HCT116 (cell line): ENCODE measurements around the gene FBXL7. TPM values are rescaled to one million over a fixed set of nuclear protein-coding genes. Genes with fewer than 3 reads are reported as not detected.

Experiments
- ATAC-seq: fragments of 200-7000 bp; cut with Tn5 transposase; 2 replicates; pipeline ENCODE4 v1.9.1; 2020; ENCODE audit warnings: mild to moderate bottlenecking, moderate library complexity
- BruUV-seq: library from RNA; stranded (reverse); fragments of 400-500 nt; replicated peaks from 2 replicates; lab custom pipeline; 2021; lab: Mats Ljungman, UMichigan
- CTCF ChIA-PET: fragments of 300-600 bp; sonication (Branson Sonifier 250); formaldehyde crosslinking; loops from one replicate; lab custom pipeline; 2021; ENCODE audit warnings: antibody characterized with exemption; lab: Charles Lee
- POLR2A ChIA-PET: fragments of 300-600, 350-600 bp; sonication (Branson Sonifier 250); formaldehyde crosslinking; loops from one replicate; lab custom pipeline; 2021; ENCODE audit warnings: antibody characterized with exemption; lab: Charles Lee
- RAD21 ChIA-PET, 2 experiments: fragments of 300-600 bp; sonication (Branson Sonifier 250); formaldehyde crosslinking; loops; one replicate each; lab custom pipeline; 2023; ENCODE audit warnings: low total read pairs in 2 of 2; ENCODE audit not compliant: uncharacterized antibody in 2 of 2, unreplicated experiment in 2 of 2, low non-redundant PET in 1 of 2; lab: Charles Lee
- DNase-seq: peaks from one replicate; pipeline ENCODE4 v3.0.0-alpha.2; 2010; ENCODE audit warnings: low read depth, low spot score
- H2AFZ ChIP-seq: fragments of 200-600 bp; shearing (Covaris generic), sonication (generic); 2 replicates; pipeline ENCODE4 v1.6.1; 2017; ENCODE audit warnings: low read depth, mixed run types, mixed read lengths, antibody characterized with exemption, low read length; ENCODE audit not compliant: poor library complexity, severe bottlenecking
- H3K27ac ChIP-seq: 2 replicates; pipeline ENCODE4 v1.5.1; 2012; ENCODE audit warnings: low read depth, low read length
- H3K27me3 ChIP-seq: fragments of 200-600 bp; sonication (generic); 2 replicates; pipeline ENCODE4 v1.6.1; 2016; ENCODE audit warnings: mixed run types, low read length, mixed read lengths; ENCODE audit not compliant: insufficient read depth
- H3K36me3 ChIP-seq, 2 experiments: fragments of 200-500 bp in 1 of 2; fragments of 200-600 bp in 1 of 2; sonication (Bioruptor generic) in 1 of 2; sonication (generic) in 1 of 2; 2 replicates each; pipeline versions ENCODE4 v1.5.1 to v1.6.1; 2014 to 2016; ENCODE audit warnings: low read length in 2 of 2, inconsistent platforms in 1 of 2, mixed read lengths in 1 of 2, mixed run types in 1 of 2; ENCODE audit not compliant: insufficient read depth in 2 of 2, control insufficient read depth in 1 of 2
- H3K4me1 ChIP-seq, 2 experiments: fragments of 200-600 bp in 1 of 2; sonication (generic) in 1 of 2; 2 replicates each; pipeline versions ENCODE4 v1.5.1 to v1.6.1; 2012 to 2017; ENCODE audit warnings: low read length in 2 of 2, inconsistent platforms in 1 of 2, mild to moderate bottlenecking in 1 of 2, mixed read lengths in 1 of 2, mixed run types in 1 of 2, moderate library complexity in 1 of 2; ENCODE audit not compliant: insufficient read depth in 2 of 2, control insufficient read depth in 1 of 2
- H3K4me2 ChIP-seq: fragments of 200-600 bp; sonication (generic); 2 replicates; pipeline ENCODE4 v1.6.1; 2017; ENCODE audit warnings: mixed run types, low read length, mixed read lengths
- H3K4me3 ChIP-seq, 2 experiments: fragments of 200-600 bp in 1 of 2; sonication (generic) in 1 of 2; replicated peaks in 1 of 2; 2 replicates each; pipeline ENCODE4 v1.5.1; 2011 to 2016; ENCODE audit warnings: low read length in 2 of 2, control low read depth in 1 of 2, low read depth in 1 of 2, mild to moderate bottlenecking in 1 of 2, mixed read lengths in 1 of 2, mixed run types in 1 of 2
- H3K79me2 ChIP-seq: fragments of 200-600 bp; sonication (generic); 2 replicates; pipeline ENCODE4 v1.6.1; 2017; ENCODE audit warnings: mild to moderate bottlenecking, mixed run types, low read length, moderate library complexity, mixed read lengths; ENCODE audit not compliant: insufficient read depth
- H3K9ac ChIP-seq: fragments of 200-600 bp; sonication (generic); 2 replicates; pipeline ENCODE4 v1.6.1; 2016; ENCODE audit warnings: low read length, mixed read lengths
- H3K9me2 ChIP-seq: fragments of 200-600 bp; sonication (generic), shearing (Covaris generic); 2 replicates; pipeline ENCODE4 v1.6.1; 2017; ENCODE audit warnings: mixed run types, mild to moderate bottlenecking, moderate library complexity; ENCODE audit not compliant: insufficient read depth
- H3K9me3 ChIP-seq, 2 experiments: fragments of 200-500 bp in 1 of 2; fragments of 200-600 bp in 1 of 2; sonication (Bioruptor generic) in 1 of 2; sonication (generic) in 1 of 2; 2 replicates each; pipeline ENCODE4 v1.6.1; 2014 to 2017; ENCODE audit warnings: low read length in 2 of 2, mixed read lengths in 2 of 2, inconsistent platforms in 1 of 2, low read depth in 1 of 2, mild to moderate bottlenecking in 1 of 2, mixed run types in 1 of 2, moderate library complexity in 1 of 2; ENCODE audit not compliant: control insufficient read depth in 1 of 2, insufficient read depth in 1 of 2
- H4K20me1 ChIP-seq: fragments of 200-600 bp; sonication (generic), shearing (Covaris generic); 2 replicates; pipeline ENCODE4 v1.6.1; 2017; ENCODE audit warnings: mixed run types, mild to moderate bottlenecking, moderate library complexity; ENCODE audit not compliant: insufficient read depth
- ATF3 ChIP-seq: IDR thresholded peaks from 2 replicates; pipeline ENCODE4 v1.6.1; 2012
- CBX3 ChIP-seq: IDR thresholded peaks from 2 replicates; pipeline ENCODE4 v1.6.1; 2012; ENCODE audit warnings: low read depth
- ELF1 ChIP-seq: IDR thresholded peaks from 2 replicates; pipeline ENCODE4 v1.6.1; 2012; ENCODE audit warnings: low read depth, borderline replicate concordance
- EZH2 ChIP-seq: fragments of 200-600 bp; sonication (generic); IDR thresholded peaks from 2 replicates; pipeline ENCODE4 v1.6.1; 2017; ENCODE audit warnings: antibody characterized with exemption, mixed run types
- EZH2phosphoT487 ChIP-seq: fragments of 200-600 bp; IDR thresholded peaks from 2 replicates; pipeline ENCODE4 v1.6.1; 2018; ENCODE audit warnings: antibody characterized with exemption, borderline replicate concordance
- FOSL1 ChIP-seq: IDR thresholded peaks from 2 replicates; pipeline ENCODE4 v1.6.1; 2012; ENCODE audit warnings: low read depth
- JUND ChIP-seq: IDR thresholded peaks from 2 replicates; pipeline ENCODE4 v1.6.1; 2012
- MAX ChIP-seq: IDR thresholded peaks from 2 replicates; pipeline ENCODE4 v1.6.1; 2012
- RAD21 ChIP-seq: IDR thresholded peaks from 2 replicates; pipeline ENCODE4 v1.6.1; 2012; ENCODE audit warnings: low read depth, mild to moderate bottlenecking
- REST ChIP-seq: IDR thresholded peaks from 2 replicates; pipeline ENCODE4 v1.6.1; 2012; ENCODE audit warnings: low read depth
- SIN3A ChIP-seq: IDR thresholded peaks from 2 replicates; pipeline ENCODE4 v1.6.1; 2012; ENCODE audit warnings: low read depth
- SP1 ChIP-seq: IDR thresholded peaks from 2 replicates; pipeline ENCODE4 v1.6.1; 2012; ENCODE audit warnings: low read depth
- SRF ChIP-seq: IDR thresholded peaks from 2 replicates; pipeline ENCODE4 v1.6.1; 2012; ENCODE audit warnings: low read depth
- TCF7L2 ChIP-seq: IDR thresholded peaks from 2 replicates; pipeline ENCODE4 v1.7.0; 2011; ENCODE audit warnings: borderline replicate concordance, inconsistent platforms; ENCODE audit not compliant: insufficient read depth, insufficient read length; ENCODE audit errors: extremely low read depth
- YY1 ChIP-seq: IDR thresholded peaks from 2 replicates; pipeline ENCODE4 v1.6.1; 2011; ENCODE audit warnings: low read length, low read depth, moderate library complexity, mild to moderate bottlenecking; ENCODE audit not compliant: insufficient replicate concordance; ENCODE audit errors: extremely low read depth
- ZBTB33 ChIP-seq: IDR thresholded peaks from 2 replicates; pipeline ENCODE4 v1.6.1; 2011; ENCODE audit warnings: mild to moderate bottlenecking, low read length, moderate library complexity; ENCODE audit not compliant: insufficient replicate concordance; ENCODE audit errors: extremely low read depth
- ZFX ChIP-seq: fragments of 450-650 bp; IDR thresholded peaks from 2 replicates; pipeline ENCODE4 v1.6.1; 2017
- intact Hi-C: fragments of 100-400 bp; cut with micrococcal nuclease; formaldehyde crosslinking; loops from 2 replicates; pipeline ENCODE4 v1.10.0; 2022
- total RNA-seq: library from RNA; stranded (reverse); gene quantifications from one replicate; pipeline ENCODE4 v1.2.1, GENCODE V29; 2021; ENCODE audit not compliant: unreplicated experiment

Gene FBXL7
- total RNA-seq, 1 experiment from 2014 or later = 0.05 TPM

GRCh38 chr5:15850939-15851341, 351.0 kb downstream of the FBXL7 start:
- POLR2A ChIA-PET = no interaction called here
- ATAC-seq = no peak

More at GRCh38 chr5:15850939-15851341, 351.0 kb downstream of the FBXL7 start:
- Histone ChIP-seq H3K9me2 (no peaks in the 10 kb centered on the region), H3K9ac (no peak overlapping the region), H3K79me2 (no peaks in the 10 kb centered on the region), H4K20me1 (no peaks in the 10 kb centered on the region), H3K4me3 (no peak overlapping the region), H3K4me2 (no peak overlapping the region), H2AFZ (no peak overlapping the region), H3K4me1 (no peaks in the 10 kb centered on the region), H3K9me3 (peaks cover 7 to 18% of the 10 kb centered on the region in 2 experiments; a peak in 2 of 4 replicates), H3K27me3 (no peaks in the 10 kb centered on the region), H3K27ac (no peak overlapping the region), H3K36me3 (no peaks in the 10 kb centered on the region)
- no peak for DNase-seq
- no TSS peak for BruUV-seq
- CTCF ChIA-PET = no interaction called here
- RAD21 ChIA-PET = no interaction called here
- TF ChIP-seq SRF (no peak), SIN3A (no peak), FOSL1 (no peak), JUND (no peak), TCF7L2 (no peak), YY1 (no peak), ATF3 (no peak), EZH2 (no peak), MAX (no peak), SP1 (no peak), EZH2phosphoT487 (no peak), REST (no peak), RAD21 (no peak), ZBTB33 (no peak), ZFX (no peak), CBX3 (no peak), ELF1 (no peak)
- intact Hi-C loops = no loop called here
